DOHH2 (cell line): ENCODE results near the gene AMPD3.

Source experiments
- EZH2phosphoT487 ChIP-seq: fragments of 200-600 bp; sonication (generic); IDR thresholded peaks from 2 replicates; pipeline ENCODE4 v1.6.1; 2017; ENCODE audit warnings: borderline replicate concordance, mild to moderate bottlenecking, antibody characterized with exemption, low read length, moderate library complexity, mixed read lengths
- TF ChIP-seq, protein P1 (sequence below): fragments of 200-600 bp; sonication (generic); IDR thresholded peaks from one replicate; pipeline ENCODE4 v1.5.1; 2014; ENCODE audit warnings: antibody characterized with exemption, mild to moderate bottlenecking, low read depth, low read length; ENCODE audit not compliant: poor library complexity, severe bottlenecking

DNA sequence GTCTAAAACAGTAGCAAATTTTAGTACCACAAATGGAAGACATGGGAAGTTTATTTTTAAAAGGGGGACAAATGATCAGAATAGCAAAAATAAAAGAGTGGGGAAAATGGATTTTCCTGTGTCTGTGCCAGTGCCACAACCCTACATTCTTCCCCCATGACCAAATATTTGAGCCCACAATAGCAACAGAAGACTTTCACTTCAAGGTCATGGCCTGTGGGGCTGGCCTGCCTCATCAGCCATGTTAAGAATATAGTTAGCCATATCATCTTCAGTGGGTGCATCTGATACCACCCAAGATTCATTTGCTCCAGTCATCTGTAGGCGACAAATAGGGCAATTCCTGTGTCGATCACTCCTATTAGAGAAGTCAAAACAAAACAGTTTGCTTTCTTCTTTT lies 59.6 kb downstream of the AMPD3 start:
- TF ChIP-seq, protein P1, sequence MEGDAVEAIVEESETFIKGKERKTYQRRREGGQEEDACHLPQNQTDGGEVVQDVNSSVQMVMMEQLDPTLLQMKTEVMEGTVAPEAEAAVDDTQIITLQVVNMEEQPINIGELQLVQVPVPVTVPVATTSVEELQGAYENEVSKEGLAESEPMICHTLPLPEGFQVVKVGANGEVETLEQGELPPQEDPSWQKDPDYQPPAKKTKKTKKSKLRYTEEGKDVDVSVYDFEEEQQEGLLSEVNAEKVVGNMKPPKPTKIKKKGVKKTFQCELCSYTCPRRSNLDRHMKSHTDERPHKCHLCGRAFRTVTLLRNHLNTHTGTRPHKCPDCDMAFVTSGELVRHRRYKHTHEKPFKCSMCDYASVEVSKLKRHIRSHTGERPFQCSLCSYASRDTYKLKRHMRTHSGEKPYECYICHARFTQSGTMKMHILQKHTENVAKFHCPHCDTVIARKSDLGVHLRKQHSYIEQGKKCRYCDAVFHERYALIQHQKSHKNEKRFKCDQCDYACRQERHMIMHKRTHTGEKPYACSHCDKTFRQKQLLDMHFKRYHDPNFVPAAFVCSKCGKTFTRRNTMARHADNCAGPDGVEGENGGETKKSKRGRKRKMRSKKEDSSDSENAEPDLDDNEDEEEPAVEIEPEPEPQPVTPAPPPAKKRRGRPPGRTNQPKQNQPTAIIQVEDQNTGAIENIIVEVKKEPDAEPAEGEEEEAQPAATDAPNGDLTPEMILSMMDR, result no peak
- TF ChIP-seq EZH2phosphoT487, result no peak
